Activated T-helper 17 cell treated with anti-CD3 and anti-CD28 coated beads, Interleukin-2, amount 50 U/mL, for 72 hours (primary cell): ENCODE results near the gene MAP3K10. TPM values are rescaled to one million over a fixed set of nuclear protein-coding genes. Genes with fewer than 3 reads are reported as not detected.

ENCODE experiments used
- ATAC-seq: fragments of 150-1000 bp; cut with Tn5 transposase; replicated peaks from 2 replicates; pipeline ENCODE4 v1.10.0; 2021; ENCODE audit warnings: mild to moderate bottlenecking, moderate library complexity
- H3K27ac Mint-ChIP-seq: one replicate; pipeline ENCODE4 v1.8.0; 2022; ENCODE audit warnings: mixed read lengths
- H3K27me3 Mint-ChIP-seq: one replicate; pipeline ENCODE4 v1.8.0; 2022; ENCODE audit warnings: mixed read lengths
- H3K36me3 Mint-ChIP-seq: one replicate; pipeline ENCODE4 v1.8.0; 2022; ENCODE audit warnings: low read depth, mild to moderate bottlenecking, mixed read lengths
- H3K4me1 Mint-ChIP-seq: one replicate; pipeline ENCODE4 v1.8.0; 2022; ENCODE audit warnings: mixed read lengths
- H3K4me3 Mint-ChIP-seq: one replicate; pipeline ENCODE4 v1.8.0; 2022; ENCODE audit warnings: mild to moderate bottlenecking, mixed read lengths
- H3K9me3 Mint-ChIP-seq: one replicate; pipeline ENCODE4 v1.8.0; 2022; ENCODE audit warnings: mixed read lengths
- total RNA-seq, 2 donors: library from RNA; stranded (reverse); gene quantifications; one replicate each; pipeline ENCODE4 v1.2.3, GENCODE V29; 2022

Gene MAP3K10
- total RNA-seq, 2 donors from 2014 or later = 11.1 to 12.9 TPM

DNA sequence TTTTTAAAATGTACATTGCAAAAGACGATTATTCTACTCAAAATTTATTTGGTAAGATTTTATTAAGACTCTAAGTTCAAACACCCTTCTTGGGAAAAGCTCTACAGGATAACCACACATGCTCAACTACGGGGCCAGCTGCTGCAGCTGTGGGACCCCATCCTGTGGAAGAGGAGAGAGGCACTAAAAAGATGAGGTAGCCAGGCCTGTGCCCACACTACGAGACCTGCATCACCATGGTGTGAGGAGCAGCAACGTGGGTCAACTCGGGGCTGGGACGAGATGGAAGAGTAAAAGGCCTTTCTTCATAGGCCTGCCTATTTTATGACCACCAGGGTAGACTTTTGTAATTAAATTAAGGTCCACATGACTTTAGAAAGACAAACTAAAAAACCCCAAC, 39.8 kb downstream of the MAP3K10 start:
- H3K27me3 Mint-ChIP-seq = peaks cover 11% of the 10 kb centered on the region
- no peak overlapping the region for H3K4me3 Mint-ChIP-seq
- H3K36me3 Mint-ChIP-seq = peaks cover 22% of the 10 kb centered on the region
- no peak for ATAC-seq
- peaks cover 8% of the 10 kb centered on the region for H3K4me1 Mint-ChIP-seq
- H3K27ac Mint-ChIP-seq = no peak overlapping the region
- no peaks in the 10 kb centered on the region for H3K9me3 Mint-ChIP-seq

DNA sequence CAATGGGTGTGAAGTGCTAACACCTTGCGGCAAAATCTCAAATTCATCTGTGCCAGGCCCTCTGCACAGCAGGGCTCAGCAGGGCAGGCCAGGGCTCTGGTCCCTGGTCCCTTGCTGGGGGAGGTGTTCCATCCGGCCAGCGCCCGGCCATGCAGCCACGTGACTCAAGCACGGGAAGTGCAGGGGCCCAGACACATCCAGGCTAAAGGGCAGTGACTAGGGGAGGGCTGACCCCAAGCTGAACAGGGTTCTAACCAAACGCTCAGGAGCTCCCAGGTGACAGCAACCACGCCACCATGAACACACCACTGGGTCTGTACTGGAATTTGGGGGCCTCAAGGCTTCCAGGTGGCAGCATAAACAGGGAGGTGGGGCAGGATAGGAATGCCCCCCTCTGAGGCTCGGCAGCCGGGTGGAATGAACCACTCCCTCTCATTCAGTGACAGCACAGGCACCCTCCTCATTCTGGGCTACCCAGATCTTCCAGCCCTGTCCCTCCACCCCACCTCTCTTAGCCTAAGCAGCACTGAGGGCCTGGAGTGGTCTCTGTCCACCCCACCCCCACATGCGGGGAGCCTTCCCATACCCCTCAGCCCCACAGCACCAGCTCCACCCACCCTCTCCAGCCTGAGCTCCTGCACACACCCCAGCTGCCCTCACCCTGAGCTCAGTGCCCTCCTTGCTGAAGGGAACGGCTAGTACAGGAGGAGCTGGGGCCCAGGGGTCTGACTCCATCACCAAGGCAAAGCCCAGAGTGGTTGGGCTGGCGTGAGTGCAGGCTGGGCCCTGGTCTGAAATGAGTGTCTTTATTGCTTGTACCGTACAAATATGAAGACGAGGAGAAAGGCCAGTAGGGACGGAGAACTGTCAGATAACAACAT, 40.6 kb downstream of the MAP3K10 start:
- Mint-ChIP-seq H3K36me3 (peaks cover 30% of the 10 kb centered on the region), H3K4me3 (no peak overlapping the region), H3K27me3 (peaks cover 8% of the 10 kb centered on the region), H3K27ac (no peak overlapping the region), H3K9me3 (no peaks in the 10 kb centered on the region), H3K4me1 (peaks cover 8% of the 10 kb centered on the region)
- no peak for ATAC-seq

DNA sequence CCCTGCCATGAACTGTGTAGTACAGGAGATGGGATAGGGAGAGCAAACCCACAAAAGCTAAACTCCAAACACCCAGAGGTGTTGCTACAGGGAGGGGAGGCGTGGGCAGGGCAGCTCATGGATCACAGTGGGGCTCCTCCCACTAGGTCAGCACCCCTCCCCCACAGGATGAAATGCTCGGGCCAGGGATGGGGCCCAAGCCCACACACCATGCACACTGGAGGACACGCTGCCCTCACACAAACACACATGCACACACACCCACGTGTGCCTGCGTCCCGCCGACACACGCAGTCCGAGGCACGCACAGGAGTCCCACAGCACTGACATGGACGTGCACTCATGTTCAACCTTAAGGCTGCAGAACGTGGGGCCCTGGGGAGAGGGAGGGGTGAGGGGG, 41.3 kb downstream of the MAP3K10 start:
- Mint-ChIP-seq H3K36me3 (peaks cover 35% of the 10 kb centered on the region), H3K4me3 (no peak overlapping the region), H3K27me3 (peaks cover 2% of the 10 kb centered on the region), H3K27ac (no peak overlapping the region), H3K9me3 (no peaks in the 10 kb centered on the region), H3K4me1 (peaks cover 8% of the 10 kb centered on the region)
- no peak for ATAC-seq

DNA sequence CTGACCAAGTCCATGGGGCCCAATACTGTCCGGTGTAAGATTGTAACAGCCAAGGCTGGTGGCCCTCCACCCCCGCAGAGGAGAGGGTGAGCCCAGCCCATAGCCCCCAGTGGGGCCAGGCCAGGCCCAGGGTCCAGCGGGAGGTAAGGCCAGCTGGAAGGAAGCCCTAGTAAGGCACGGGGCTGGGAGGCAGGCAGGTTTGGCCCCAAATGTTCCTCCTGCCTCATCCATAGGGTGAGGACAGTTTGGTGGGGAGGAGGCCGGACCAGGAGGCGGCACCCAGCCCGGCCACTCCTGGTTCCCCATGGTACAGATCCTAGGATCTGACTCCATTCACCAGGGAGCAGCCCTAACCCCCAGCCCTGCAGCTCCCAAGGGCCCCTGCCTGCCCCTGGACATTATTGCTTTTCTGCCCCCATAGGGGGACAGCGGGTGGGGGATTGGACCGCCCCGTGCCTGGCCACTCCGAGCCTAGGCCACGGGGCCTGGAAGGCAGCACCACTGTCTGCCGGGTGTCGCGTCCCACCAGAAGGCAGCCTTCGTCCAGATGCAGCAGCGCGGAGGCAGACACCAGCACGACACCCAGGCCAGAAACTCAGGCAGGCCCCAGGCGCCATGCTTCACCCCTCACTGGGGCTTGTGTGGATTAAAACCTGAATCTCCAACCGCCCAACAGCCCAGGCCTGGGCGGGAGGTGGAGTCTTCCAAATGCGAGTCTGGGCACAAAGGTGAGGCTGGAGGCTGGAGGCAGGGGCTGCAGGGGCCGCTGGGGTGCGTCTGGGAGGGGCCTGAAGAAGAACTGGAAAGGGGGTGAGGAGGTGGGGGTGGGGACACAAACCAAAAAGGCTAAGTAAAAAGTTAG, 42.0 kb downstream of the MAP3K10 start:
- no peak for ATAC-seq
- H3K9me3 Mint-ChIP-seq = no peaks in the 10 kb centered on the region
- H3K36me3 Mint-ChIP-seq = peaks cover 42% of the 10 kb centered on the region
- no peaks in the 10 kb centered on the region for H3K27me3 Mint-ChIP-seq
- H3K27ac Mint-ChIP-seq = no peak overlapping the region
- H3K4me3 Mint-ChIP-seq = no peak overlapping the region
- peaks cover 8% of the 10 kb centered on the region for H3K4me1 Mint-ChIP-seq

DNA sequence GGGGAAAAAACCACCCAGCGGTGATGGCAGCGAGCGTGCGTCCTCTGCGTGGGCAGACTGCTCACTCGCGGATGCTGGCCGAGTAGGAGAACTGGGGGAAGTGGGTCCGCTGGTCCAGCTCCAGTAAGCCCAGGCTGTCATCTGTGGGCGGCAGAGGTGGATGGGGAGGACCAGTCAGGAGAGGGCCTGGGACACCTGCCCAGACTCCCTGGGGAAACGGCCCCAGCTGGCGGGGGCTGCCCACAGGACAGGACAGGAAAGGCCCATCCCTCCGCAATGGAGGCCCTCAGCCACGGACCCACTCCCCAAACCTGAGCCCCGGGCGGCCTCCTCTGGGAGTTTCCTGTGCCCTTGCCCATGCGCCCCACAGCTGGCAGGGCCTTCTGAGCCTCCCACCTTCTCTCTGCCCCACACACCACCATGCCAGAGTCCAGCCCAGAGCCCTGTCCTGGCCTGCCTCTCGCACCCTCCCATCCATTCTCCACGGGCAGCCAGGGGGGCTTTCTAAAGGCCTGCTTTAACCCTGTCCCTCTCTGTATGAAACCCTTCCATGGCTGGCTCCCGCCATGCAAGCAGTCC, 42.7 kb downstream of the MAP3K10 start:
- no peaks in the 10 kb centered on the region for H3K27me3 Mint-ChIP-seq
- H3K27ac Mint-ChIP-seq = no peak overlapping the region
- ATAC-seq = no peak
- no peak overlapping the region for H3K4me3 Mint-ChIP-seq
- H3K36me3 Mint-ChIP-seq = peaks cover 49% of the 10 kb centered on the region
- H3K9me3 Mint-ChIP-seq = no peaks in the 10 kb centered on the region
- H3K4me1 Mint-ChIP-seq = peaks cover 7% of the 10 kb centered on the region

DNA sequence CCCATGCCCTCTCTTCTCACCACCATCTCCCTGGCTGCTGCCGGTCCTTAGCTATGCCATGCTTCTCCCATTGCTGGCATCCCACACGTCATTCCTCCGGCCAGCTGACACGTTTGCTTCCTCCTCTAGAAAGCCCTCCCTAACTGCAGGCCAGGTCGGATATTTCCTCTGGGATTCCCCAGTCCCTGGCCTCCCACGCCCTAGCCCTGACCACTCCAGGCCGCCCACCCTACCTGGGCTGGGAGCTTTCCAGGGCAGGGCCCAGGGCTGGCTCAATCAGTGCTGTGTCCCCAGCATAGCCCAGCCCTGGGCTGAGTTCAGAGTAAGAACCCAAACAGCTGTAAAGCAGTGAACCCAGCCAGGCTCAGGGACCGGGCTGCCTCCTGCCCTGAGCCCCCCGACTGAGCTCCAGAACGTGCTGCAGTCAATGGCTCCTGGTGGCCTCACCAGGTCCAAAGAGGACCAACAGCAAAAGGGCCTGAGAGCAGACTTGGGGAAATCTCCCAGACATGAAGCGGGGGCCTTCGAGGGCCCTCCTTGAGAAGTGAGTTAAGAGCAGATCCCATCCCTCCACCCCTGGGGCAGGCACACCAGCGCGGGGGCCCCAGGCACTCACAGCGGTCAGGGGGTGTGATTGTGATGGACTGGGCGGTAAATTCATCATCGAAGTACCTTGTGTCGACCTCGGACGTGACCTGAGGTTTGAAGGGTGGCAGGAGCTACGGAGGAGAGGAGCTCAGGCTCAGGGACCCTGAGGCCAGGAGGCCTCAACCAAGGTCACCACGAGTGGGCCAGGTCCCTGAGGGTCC, 43.4 kb downstream of the MAP3K10 start:
- no peak for ATAC-seq
- no peak overlapping the region for H3K4me3 Mint-ChIP-seq
- peaks cover under 1% of the 10 kb centered on the region for H3K4me1 Mint-ChIP-seq

DNA sequence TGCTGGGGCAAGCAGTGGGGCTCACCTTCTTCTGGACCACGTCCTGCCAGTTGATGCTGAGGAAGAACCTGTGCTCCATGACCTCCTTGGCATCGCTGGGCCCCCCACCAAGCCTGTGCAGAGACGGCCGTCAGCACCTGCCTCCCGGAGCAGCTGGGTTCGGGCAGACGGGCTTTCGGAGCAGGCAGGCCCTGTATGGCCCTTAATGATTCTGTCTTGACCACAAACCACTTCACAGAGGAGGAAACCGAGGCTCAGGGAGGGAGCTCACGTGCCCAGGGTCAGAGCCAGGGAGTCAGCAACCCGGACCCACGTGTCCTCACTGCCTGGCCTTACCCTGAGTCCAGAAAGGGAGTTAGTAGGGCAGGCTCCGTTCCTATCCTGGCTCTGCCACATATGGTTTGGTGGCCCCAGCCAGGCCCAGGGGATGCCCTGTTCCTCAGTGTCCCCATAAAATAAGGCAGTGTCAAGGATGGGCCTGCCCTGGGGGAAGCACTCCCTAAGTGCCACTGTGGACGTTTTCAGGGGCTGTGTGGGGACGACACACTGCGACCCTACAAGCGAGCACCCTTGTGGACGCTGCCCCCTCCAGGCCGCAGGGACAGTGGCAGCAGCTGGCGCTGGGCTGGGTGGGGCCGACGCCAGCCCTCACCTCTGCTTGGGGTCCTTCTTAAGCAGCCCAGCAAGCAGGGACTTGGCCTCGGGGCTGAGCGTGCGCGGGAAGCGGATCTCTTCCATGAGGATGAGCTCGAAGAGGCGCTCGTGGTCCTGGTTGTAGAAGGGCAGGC, 44.2 kb downstream of the MAP3K10 start:
- no peak for ATAC-seq
- H3K27me3 Mint-ChIP-seq = no peaks in the 10 kb centered on the region
- no peak overlapping the region for H3K4me3 Mint-ChIP-seq
- H3K9me3 Mint-ChIP-seq = no peaks in the 10 kb centered on the region
- no peak overlapping the region for H3K27ac Mint-ChIP-seq
- peaks cover 65% of the 10 kb centered on the region for H3K36me3 Mint-ChIP-seq
- H3K4me1 Mint-ChIP-seq = no peaks in the 10 kb centered on the region

More for the DNA sequence above, 43.4 kb downstream of the MAP3K10 start:
- H3K27me3 Mint-ChIP-seq = no peaks in the 10 kb centered on the region
- peaks cover 57% of the 10 kb centered on the region for H3K36me3 Mint-ChIP-seq
- no peaks in the 10 kb centered on the region for H3K9me3 Mint-ChIP-seq
- H3K27ac Mint-ChIP-seq = no peak overlapping the region

DNA sequence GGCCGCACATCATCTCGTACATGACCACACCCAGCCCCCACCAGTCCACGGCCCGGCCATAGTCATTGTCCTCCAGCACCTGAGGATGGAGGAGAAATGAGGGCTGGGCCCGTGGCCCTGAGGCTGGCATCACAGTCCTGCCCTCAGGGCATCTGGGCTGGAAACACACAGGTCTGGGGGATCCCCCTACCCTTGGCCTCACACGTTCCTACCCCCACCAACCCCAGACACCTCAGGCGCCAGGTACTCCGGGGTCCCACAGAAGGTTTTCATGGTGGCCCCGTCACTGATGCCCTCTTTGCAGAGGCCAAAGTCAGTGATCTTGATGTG, 44.8 kb downstream of the MAP3K10 start:
- no peak overlapping the region for H3K4me3 Mint-ChIP-seq
- H3K27me3 Mint-ChIP-seq = no peaks in the 10 kb centered on the region
- peaks cover 70% of the 10 kb centered on the region for H3K36me3 Mint-ChIP-seq
- no peak overlapping the region for H3K27ac Mint-ChIP-seq
- H3K9me3 Mint-ChIP-seq = no peaks in the 10 kb centered on the region
- H3K4me1 Mint-ChIP-seq = no peaks in the 10 kb centered on the region
- ATAC-seq = no peak

DNA sequence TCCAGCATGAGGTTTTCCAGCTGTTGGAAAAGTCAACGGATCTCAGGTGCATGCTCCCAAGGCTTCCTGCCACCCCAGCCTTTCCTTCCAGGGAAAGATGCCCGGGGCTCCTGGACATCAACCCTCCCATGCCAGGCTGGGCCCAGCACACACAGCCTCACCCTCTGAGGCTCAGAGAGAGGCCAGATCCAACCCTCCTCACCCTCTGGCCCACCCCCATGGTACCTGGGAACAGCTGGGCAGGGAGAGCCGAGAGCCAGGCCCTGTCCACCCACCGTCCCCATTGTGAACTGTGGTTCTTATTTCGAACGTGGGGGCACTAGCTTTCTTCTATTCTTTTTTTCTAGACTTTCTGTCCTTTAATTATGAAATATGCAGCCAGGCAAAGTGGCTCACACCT, 45.1 kb downstream of the MAP3K10 start:
- Mint-ChIP-seq H3K36me3 (peaks cover 74% of the 10 kb centered on the region), H3K4me1 (no peaks in the 10 kb centered on the region), H3K9me3 (no peaks in the 10 kb centered on the region), H3K27me3 (no peaks in the 10 kb centered on the region), H3K27ac (no peak overlapping the region), H3K4me3 (no peak overlapping the region)
- no peak for ATAC-seq

DNA sequence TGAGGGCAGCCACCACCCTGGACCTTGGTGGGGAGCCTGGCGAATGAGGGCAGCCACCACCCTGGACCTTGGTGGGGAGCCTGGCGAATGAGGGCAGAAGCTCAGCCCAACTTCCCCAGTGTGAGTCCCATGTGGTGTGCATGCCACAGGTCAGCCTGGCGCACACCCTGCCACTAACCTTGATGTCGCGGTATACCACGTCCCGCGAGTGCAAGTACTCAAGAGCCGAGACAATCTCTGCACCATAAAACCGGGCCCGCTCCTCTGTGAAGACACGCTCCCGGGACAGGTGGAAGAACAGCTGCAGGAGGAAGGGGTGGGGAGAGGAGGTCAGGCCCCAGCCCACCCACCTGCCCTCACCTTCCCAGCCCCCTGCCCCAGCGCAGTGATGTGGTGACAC, 46.6 kb downstream of the MAP3K10 start:
- H3K4me3 Mint-ChIP-seq = no peak overlapping the region
- H3K4me1 Mint-ChIP-seq = no peaks in the 10 kb centered on the region
- H3K27me3 Mint-ChIP-seq = no peaks in the 10 kb centered on the region
- H3K27ac Mint-ChIP-seq = no peak overlapping the region
- no peaks in the 10 kb centered on the region for H3K9me3 Mint-ChIP-seq
- no peak for ATAC-seq
- peaks cover 88% of the 10 kb centered on the region for H3K36me3 Mint-ChIP-seq

DNA sequence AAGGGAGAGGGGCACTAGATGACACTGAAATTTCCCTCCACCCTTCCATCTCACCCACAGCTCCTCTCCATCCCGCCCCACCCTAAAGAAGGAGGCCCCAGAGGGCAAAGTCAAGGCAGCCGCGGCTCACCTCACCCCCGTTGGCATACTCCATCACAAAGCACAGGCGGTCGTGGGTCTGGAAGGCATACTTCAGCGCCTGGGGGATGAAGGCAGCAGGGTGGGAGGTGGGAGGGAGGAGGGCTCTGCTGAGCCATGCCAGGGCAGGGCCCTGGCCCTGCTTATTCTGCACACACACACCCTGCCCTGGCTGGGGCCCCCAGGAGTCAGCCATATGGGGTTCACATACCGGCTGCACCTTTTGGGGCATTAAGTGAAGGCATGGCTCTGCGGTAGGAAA, 47.5 kb downstream of the MAP3K10 start:
- Mint-ChIP-seq H3K4me1 (no peaks in the 10 kb centered on the region), H3K27me3 (no peaks in the 10 kb centered on the region), H3K27ac (no peak overlapping the region), H3K36me3 (peaks cover 94% of the 10 kb centered on the region), H3K4me3 (no peak overlapping the region), H3K9me3 (no peaks in the 10 kb centered on the region)
- no peak for ATAC-seq

DNA sequence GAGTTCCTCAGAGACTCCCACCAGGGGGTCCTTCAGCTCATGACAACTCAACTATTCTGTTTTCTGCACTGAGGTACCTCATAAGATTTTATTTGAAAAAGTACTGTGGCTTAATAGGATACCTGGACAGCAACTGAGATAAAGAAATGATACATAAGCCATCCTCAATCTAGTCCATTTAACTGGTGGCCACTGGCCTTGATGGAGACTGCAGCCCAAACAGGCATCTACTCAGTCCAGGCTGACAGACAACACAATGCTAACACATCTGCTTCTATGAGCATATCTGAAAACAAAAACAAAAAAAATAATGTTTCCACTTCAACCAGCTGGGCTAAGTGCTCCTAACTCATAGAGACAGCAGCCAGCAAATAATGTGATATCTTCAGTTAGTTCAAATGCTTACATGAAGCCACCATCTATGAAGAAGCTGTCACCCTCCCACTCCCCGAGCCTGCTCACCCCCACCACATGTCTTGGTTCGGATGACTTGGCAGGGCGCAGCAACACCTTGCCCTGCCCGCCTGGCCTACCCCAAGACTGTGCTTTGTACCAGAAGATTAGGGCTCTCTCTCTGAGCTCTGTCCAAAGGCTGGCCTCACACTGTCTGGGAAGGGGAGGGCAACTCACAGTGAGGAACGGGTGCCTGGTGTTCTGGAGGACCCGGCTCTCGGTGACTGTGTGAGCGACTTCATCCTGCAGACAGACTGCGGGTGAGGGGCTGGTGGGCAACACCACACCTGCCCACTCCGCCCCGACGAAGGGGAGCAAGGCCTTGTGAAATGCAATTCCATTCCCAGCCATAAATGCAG, 48.4 kb downstream of the MAP3K10 start:
- Mint-ChIP-seq H3K4me3 (no peak overlapping the region), H3K27me3 (no peaks in the 10 kb centered on the region), H3K27ac (no peak overlapping the region), H3K36me3 (peaks cover 92% of the 10 kb centered on the region), H3K9me3 (no peaks in the 10 kb centered on the region), H3K4me1 (no peaks in the 10 kb centered on the region)
- ATAC-seq = no peak

DNA sequence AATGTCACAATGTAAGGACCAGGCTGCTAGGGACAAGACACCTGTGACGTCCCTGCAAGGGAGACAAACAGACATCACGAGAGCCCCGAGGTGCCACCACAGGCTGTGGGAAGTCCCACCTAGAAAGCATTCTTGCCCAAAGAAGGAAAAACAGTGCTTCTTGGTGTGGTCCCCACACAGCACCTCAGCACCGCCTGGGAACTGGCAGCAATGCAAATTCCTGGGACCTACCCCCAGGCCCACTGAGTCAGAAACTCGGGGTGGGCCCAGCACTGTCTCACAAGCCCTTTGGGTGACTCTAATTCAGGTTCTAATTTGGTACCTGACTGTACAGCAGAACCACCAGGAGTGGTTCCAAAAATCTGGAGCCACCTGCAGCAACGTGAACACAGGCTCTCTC, 49.1 kb downstream of the MAP3K10 start:
- Mint-ChIP-seq H3K9me3 (no peaks in the 10 kb centered on the region), H3K27ac (no peak overlapping the region), H3K4me3 (no peak overlapping the region), H3K27me3 (no peaks in the 10 kb centered on the region), H3K36me3 (peaks cover 85% of the 10 kb centered on the region), H3K4me1 (no peaks in the 10 kb centered on the region)
- no peak for ATAC-seq
